ENCODE results near the gene CWC15. TPM values are rescaled to one million over a fixed set of nuclear protein-coding genes. Genes with fewer than 3 reads are reported as not detected.

Gene CWC15
- total RNA-seq, 1 donor from 2014 or later: 57.9 TPM

GRCh38 chr11:95005642-95006041, 32.3 kb upstream of the CWC15 start:
- H3K4me1 ChIP-seq: no peaks in the 10 kb centered on the region
- H3K9me3 ChIP-seq: no peaks in the 10 kb centered on the region
- ATAC-seq (no peak), DNase-seq (no peak)
- H3K27me3 ChIP-seq (ENCODE audit: low read depth): no peaks in the 10 kb centered on the region
- no peak for TF ChIP-seq CTCF (IDR thresholded peaks at IDR 0.05)
- intact Hi-C loops (cut with DNase I): no loop called here
- H3K4me3 ChIP-seq: no peak overlapping the region
- H3K27ac ChIP-seq: no peak overlapping the region
- no peaks in the 10 kb centered on the region for H3K36me3 ChIP-seq

- no peak for TF ChIP-seq CTCF (IDR thresholded peaks at IDR 0.05)
- no peaks in the 10 kb centered on the region for H3K4me1 ChIP-seq
- no peak overlapping the region for H3K4me3 ChIP-seq
- H3K27me3 ChIP-seq (ENCODE audit: low read depth): no peaks in the 10 kb centered on the region
- no peaks in the 10 kb centered on the region for H3K36me3 ChIP-seq
- ATAC-seq: no peak
- DNase-seq: no peak
- no peaks in the 10 kb centered on the region for H3K9me3 ChIP-seq
- H3K27ac ChIP-seq: no peak overlapping the region
- intact Hi-C loops (cut with DNase I): no loop called here
Measured at GRCh38 chr11:95003716-95004115, 30.4 kb upstream of the CWC15 start.

- H3K9me3 ChIP-seq: no peaks in the 10 kb centered on the region
- no peak overlapping the region for H3K27ac ChIP-seq
- ATAC-seq: peak in 1 of 2 donors; percentile 23
- DNase-seq: no peak
- H3K4me1 ChIP-seq: no peaks in the 10 kb centered on the region
- H3K36me3 ChIP-seq: no peaks in the 10 kb centered on the region
- H3K4me3 ChIP-seq: no peak overlapping the region
- no peak for TF ChIP-seq CTCF (IDR thresholded peaks at IDR 0.05)
- H3K27me3 ChIP-seq (ENCODE audit: low read depth): no peaks in the 10 kb centered on the region
- intact Hi-C loops (cut with DNase I): no loop called here
Measured at GRCh38 chr11:94998285-94998684, 24.9 kb upstream of the CWC15 start.

GRCh38 chr11:94997437-94997836, 24.1 kb upstream of the CWC15 start:
- Histone ChIP-seq H3K4me1 (no peaks in the 10 kb centered on the region), H3K27me3 (ENCODE audit: low read depth) (no peaks in the 10 kb centered on the region), H3K27ac (no peak overlapping the region), H3K36me3 (no peaks in the 10 kb centered on the region), H3K4me3 (no peak overlapping the region), H3K9me3 (no peaks in the 10 kb centered on the region)
- ATAC-seq (no peak), DNase-seq (no peak)
- intact Hi-C loops (cut with DNase I): no loop called here
- no peak for TF ChIP-seq CTCF (IDR thresholded peaks at IDR 0.05)

- Histone ChIP-seq H3K9me3 (no peaks in the 10 kb centered on the region), H3K4me1 (no peaks in the 10 kb centered on the region), H3K27ac (no peak overlapping the region), H3K36me3 (no peaks in the 10 kb centered on the region), H3K4me3 (no peak overlapping the region), H3K27me3 (ENCODE audit: low read depth) (no peaks in the 10 kb centered on the region)
- intact Hi-C loops (cut with DNase I): no loop called here
- DNase-seq (no peak), ATAC-seq (no peak)
- TF ChIP-seq CTCF (IDR thresholded peaks at IDR 0.05): no peak
Measured at GRCh38 chr11:94993400-94993943, 20.1 kb upstream of the CWC15 start.

- TF ChIP-seq CTCF (IDR thresholded peaks at IDR 0.05): no peak
- Histone ChIP-seq H3K36me3 (no peaks in the 10 kb centered on the region), H3K4me1 (no peaks in the 10 kb centered on the region), H3K9me3 (no peaks in the 10 kb centered on the region), H3K4me3 (no peak overlapping the region), H3K27me3 (ENCODE audit: low read depth) (no peaks in the 10 kb centered on the region), H3K27ac (no peak overlapping the region)
- DNase-seq (no peak), ATAC-seq (no peak)
- intact Hi-C loops (cut with DNase I): no loop called here
Measured at GRCh38 chr11:94988748-94989147, 15.4 kb upstream of the CWC15 start.
